HAP-1 (cell line): ENCODE data around the gene POU6F2.
A peak's percentile ranks its signal among the peaks of the same experiment; 100 is the strongest.

Experiments used
- DNase-seq, 2 experiments: peaks; one replicate each; pipeline ENCODE4 v3.0.0-alpha.2; 2016 to 2020; ENCODE audit warnings: low spot score in 2 of 2
- H3K27me3 ChIP-seq: fragments of 250-450 bp; sonication (Bioruptor Pico); 2 replicates; pipeline ENCODE4 v1.5.1; 2020; ENCODE audit warnings: low read depth, mild to moderate bottlenecking, moderate library complexity
- H3K36me3 ChIP-seq: fragments of 250-450 bp; sonication (Bioruptor Pico); replicated peaks from 2 replicates; pipeline ENCODE4 v1.5.1; 2020; ENCODE audit warnings: mild to moderate bottlenecking
- H3K4me1 ChIP-seq: fragments of 250-450 bp; sonication (Bioruptor Pico); 2 replicates; pipeline ENCODE4 v1.5.1; 2020; ENCODE audit warnings: mild to moderate bottlenecking
- H3K4me3 ChIP-seq: fragments of 250-450 bp; sonication (Bioruptor Pico); 2 replicates; pipeline ENCODE4 v1.5.1; 2020; ENCODE audit warnings: mild to moderate bottlenecking, moderate library complexity
- H3K9me3 ChIP-seq: fragments of 250-450 bp; sonication (Bioruptor Pico); 2 replicates; pipeline ENCODE4 v1.5.1; 2020; ENCODE audit warnings: mild to moderate bottlenecking, moderate library complexity
- in situ Hi-C: fragments of 300-500 bp; cut with MboI; formaldehyde crosslinking; loops from 3 replicates; pipeline ENCODE4 v1.14.3; 2020; ENCODE audit warnings: low sequenced_read_pairs, inconsistent platforms, mixed read lengths

The POU6F2 gene

GRCh38 chr7:39291628-39292410 is 314.1 kb downstream of the POU6F2 start:
- H3K36me3 ChIP-seq = no peaks in the 10 kb centered on the region
- no peak for DNase-seq
- H3K27me3 ChIP-seq = no peaks in the 10 kb centered on the region
- no peaks in the 10 kb centered on the region for H3K9me3 ChIP-seq
- H3K4me3 ChIP-seq = no peak overlapping the region
- no peaks in the 10 kb centered on the region for H3K4me1 ChIP-seq
- in situ Hi-C loops = no loop called here

GRCh38 chr7:39293056-39293823 is 315.5 kb downstream of the POU6F2 start:
- in situ Hi-C loops = no loop called here
- H3K27me3 ChIP-seq = no peaks in the 10 kb centered on the region
- H3K4me3 ChIP-seq = no peak overlapping the region
- no peaks in the 10 kb centered on the region for H3K9me3 ChIP-seq
- no peaks in the 10 kb centered on the region for H3K4me1 ChIP-seq
- H3K36me3 ChIP-seq = no peaks in the 10 kb centered on the region
- DNase-seq = no peak

DNA sequence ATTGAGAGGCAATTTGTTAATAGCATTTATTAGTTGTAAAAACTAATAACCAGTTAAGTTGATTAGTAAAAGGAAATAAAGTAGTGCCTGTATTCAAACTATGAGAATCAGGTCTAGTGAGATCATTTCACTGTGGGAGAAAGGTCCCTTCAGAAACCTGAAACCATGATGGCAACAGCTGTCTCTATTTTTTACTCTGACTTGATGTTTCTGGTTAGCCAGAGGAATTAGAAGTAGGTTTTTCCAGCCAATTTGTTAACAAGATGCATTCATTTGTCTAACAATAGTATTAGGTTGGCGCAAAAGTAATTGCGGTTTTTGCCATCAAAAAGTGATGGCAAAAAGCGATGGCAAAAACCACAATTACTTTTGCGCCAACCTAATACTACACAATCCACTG is 316.3 kb downstream of the POU6F2 start:
- in situ Hi-C loops = no loop called here
- no peak for DNase-seq

DNA sequence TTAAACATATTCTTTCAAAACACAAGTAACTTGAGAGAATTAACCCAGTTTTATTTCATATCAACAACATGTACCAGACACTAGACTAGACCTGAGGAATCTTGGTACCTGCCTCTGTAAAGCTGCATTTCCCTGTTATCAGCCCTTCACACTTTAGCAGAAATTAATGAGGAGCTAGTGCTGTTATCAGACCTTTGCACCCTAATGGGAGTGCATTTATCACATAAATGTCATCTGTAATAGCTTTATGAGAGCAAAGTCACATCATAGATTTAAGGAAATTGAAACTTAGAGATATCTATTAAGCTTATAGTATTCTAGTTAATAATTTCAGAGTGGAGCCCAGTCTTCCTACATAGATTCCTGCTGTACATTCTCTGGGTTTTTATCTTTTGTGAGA is 318.1 kb downstream of the POU6F2 start:
- Histone ChIP-seq H3K9me3 (no peaks in the 10 kb centered on the region), H3K4me1 (no peaks in the 10 kb centered on the region), H3K36me3 (no peaks in the 10 kb centered on the region), H3K4me3 (no peak overlapping the region), H3K27me3 (no peaks in the 10 kb centered on the region)
- no peak for DNase-seq
- in situ Hi-C loops = no loop called here

More for the DNA sequence above, 316.3 kb downstream of the POU6F2 start:
- Histone ChIP-seq H3K9me3 (no peaks in the 10 kb centered on the region), H3K27me3 (no peaks in the 10 kb centered on the region), H3K4me3 (no peak overlapping the region), H3K36me3 (no peaks in the 10 kb centered on the region), H3K4me1 (no peaks in the 10 kb centered on the region)

DNA sequence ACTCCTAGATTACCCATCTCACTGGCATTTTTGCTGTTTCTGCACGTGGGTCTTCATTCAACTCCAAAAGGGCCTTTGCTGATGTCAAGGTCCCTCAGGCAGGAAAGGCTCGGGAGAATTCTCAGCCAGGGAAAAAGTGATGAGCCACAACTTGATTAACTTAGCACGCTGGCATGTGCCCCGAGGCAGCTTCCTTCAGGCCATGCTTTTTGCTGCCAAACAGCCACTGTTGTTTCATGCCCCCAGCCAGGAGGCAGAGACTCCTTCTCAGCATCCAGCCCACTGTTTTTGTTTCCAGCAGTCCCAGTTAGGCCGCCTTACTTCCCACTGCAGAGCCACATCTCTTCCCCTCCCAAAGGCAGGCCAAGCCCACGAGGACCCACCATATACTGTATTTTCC is 322.0 kb downstream of the POU6F2 start:
- DNase-seq = no peak
- in situ Hi-C loops = no loop called here
- no peak overlapping the region for H3K4me3 ChIP-seq
- no peaks in the 10 kb centered on the region for H3K27me3 ChIP-seq
- H3K4me1 ChIP-seq = no peaks in the 10 kb centered on the region; the same call in 1 of the 2 replicates
- H3K9me3 ChIP-seq = no peaks in the 10 kb centered on the region
- no peaks in the 10 kb centered on the region for H3K36me3 ChIP-seq

DNA sequence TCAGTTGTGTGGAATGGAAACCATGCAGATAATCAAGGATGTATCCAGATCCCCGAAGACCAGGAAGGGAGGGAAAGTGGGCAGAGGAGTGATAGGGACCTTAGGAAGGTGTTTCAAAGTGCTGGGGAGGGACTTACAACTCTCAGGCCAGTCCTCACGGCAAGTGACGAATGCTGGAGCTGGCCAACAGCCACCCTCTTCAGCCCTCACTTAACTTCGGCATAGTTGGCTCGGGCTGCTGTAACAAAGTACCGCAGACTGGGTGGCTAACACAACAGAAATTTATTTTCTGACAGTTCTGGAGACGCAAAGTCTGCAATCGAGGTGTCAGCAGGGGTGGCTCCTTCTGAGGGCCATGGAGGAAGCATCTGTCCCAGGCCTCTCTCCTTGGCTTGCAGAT is 322.6 kb downstream of the POU6F2 start:
- in situ Hi-C loops = no loop called here
- DNase-seq = no peak
- no peak overlapping the region for H3K4me3 ChIP-seq
- H3K4me1 ChIP-seq = no peaks in the 10 kb centered on the region; the same call in 1 of the 2 replicates
- no peaks in the 10 kb centered on the region for H3K9me3 ChIP-seq
- no peaks in the 10 kb centered on the region for H3K27me3 ChIP-seq
- no peaks in the 10 kb centered on the region for H3K36me3 ChIP-seq

DNA sequence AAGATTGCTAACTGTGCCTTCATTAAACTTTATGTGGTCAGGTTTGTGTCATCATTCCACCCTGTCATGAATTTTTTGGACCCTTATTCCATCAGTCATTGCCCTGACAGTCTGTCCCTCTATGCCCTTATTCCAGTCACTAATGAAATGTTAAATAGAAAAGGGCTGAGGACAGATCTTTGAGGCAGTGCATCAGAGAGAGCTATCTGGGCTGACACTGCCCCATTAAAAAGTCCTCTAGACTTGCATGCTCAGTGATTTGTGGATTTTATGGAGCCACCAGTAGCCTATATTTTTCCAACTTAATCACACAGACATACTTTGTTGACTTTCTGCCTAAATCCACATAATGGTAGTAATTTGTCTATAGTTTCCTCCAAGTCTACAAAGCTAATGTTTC is 323.8 kb downstream of the POU6F2 start:
- H3K9me3 ChIP-seq = no peaks in the 10 kb centered on the region
- H3K36me3 ChIP-seq = no peaks in the 10 kb centered on the region
- H3K4me1 ChIP-seq = peaks cover 5% of the 10 kb centered on the region
- DNase-seq = no peak
- in situ Hi-C loops = no loop called here
- H3K4me3 ChIP-seq = no peak overlapping the region
- no peaks in the 10 kb centered on the region for H3K27me3 ChIP-seq

DNA sequence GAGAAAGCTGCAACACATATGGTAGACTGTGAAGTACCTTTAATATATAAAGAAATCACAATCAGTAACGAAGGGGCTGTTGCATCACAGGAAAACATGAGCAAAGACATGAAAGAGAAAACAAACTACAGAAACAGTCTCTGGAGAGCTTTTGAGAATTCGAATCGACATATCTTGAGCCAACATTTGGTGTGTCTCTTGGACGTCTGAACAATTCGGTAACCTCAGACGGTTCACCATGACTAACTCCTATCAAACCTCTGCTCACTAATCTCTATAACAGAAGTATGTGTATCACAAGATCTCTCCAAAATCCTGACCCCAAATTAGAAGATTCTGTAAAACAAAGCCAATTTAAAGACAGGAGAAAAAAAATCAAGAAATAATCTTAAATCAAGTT is 326.5 kb downstream of the POU6F2 start:
- no peak overlapping the region for H3K4me3 ChIP-seq
- in situ Hi-C loops = no loop called here
- no peaks in the 10 kb centered on the region for H3K36me3 ChIP-seq
- no peaks in the 10 kb centered on the region for H3K9me3 ChIP-seq
- DNase-seq = no peak
- H3K4me1 ChIP-seq = peaks cover 5% of the 10 kb centered on the region
- no peaks in the 10 kb centered on the region for H3K27me3 ChIP-seq

- Histone ChIP-seq H3K9me3 (no peaks in the 10 kb centered on the region), H3K4me3 (no peak overlapping the region), H3K27me3 (no peaks in the 10 kb centered on the region), H3K36me3 (no peaks in the 10 kb centered on the region), H3K4me1 (peaks cover 9% of the 10 kb centered on the region)
- in situ Hi-C loops = no loop called here
- DNase-seq = no peak
Observed at GRCh38 chr7:39304668-39305405, 327.1 kb downstream of the POU6F2 start.

DNA sequence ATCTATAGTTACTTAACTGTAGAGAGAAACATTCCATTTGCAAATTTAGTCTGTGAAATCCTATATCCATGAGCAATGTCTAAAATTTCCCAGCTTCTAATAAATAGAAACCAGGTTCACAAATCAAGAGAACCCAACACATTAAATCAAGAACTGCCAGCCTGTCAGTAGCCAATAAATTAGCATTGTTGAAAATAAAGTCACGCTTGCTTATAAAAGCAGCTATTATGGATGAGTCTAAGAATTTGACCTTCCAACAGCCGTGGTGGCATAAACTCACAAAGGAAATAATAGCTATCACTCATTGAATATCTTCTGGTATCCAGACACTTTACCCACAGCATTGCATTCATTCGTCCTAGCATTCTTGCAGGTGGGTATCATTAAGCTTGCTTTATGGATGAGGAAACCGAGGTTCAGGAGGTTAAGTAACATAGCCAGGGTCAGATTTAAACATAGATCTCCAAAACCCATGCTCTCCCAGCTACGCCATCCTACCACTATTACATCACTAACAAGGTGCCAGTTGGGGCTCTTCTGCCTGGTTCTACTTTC is 328.4 kb downstream of the POU6F2 start:
- Histone ChIP-seq H3K9me3 (no peaks in the 10 kb centered on the region), H3K36me3 (no peaks in the 10 kb centered on the region), H3K4me1 (peaks cover 15% of the 10 kb centered on the region), H3K4me3 (no peak overlapping the region), H3K27me3 (no peaks in the 10 kb centered on the region)
- in situ Hi-C loops = no loop called here
- DNase-seq = no peak

GRCh38 chr7:39310699-39311098 is 333.0 kb downstream of the POU6F2 start:
- H3K27me3 ChIP-seq = no peaks in the 10 kb centered on the region
- DNase-seq = peak; percentile 15 to 34
- H3K4me1 ChIP-seq = peaks cover 21% of the 10 kb centered on the region
- in situ Hi-C loops = no loop called here
- H3K9me3 ChIP-seq = no peaks in the 10 kb centered on the region
- no peaks in the 10 kb centered on the region for H3K36me3 ChIP-seq
- no peak overlapping the region for H3K4me3 ChIP-seq

DNA sequence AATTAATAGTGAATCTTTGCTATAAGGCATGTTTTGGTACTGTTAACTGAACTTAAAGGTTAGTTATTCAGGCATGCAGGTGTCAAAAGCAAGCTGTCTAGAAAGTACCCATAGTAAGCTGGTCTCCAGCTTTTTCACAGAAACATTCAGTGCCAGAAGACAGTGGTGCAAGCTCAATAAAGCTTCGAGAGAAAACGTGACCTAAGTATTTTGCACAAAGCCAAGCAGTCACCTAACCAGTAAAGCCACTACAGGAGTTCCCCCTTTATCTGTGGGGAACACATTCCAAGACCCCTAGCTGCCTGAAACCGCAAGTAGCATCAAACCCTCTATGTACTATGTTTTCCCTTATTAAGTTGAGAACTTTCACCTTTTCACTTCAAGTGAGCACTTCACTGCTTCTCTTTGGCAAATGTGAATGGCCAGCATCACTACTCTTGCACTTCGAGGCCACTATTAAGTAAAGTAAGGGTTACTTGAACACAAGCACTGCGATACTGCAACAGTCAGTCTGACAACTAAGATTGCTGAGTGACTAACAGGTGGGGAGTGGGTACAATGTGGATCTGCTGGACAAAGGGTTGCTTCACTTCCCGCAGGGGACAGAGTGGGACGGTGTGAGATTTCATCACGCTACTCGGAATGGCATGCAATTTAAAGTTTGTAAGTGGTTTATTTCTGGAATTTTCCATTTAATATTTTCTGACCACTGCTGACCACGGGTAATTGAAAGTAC is 334.7 kb downstream of the POU6F2 start:
- no peaks in the 10 kb centered on the region for H3K9me3 ChIP-seq
- H3K27me3 ChIP-seq = no peaks in the 10 kb centered on the region
- no peak for DNase-seq
- H3K4me3 ChIP-seq = no peak overlapping the region
- in situ Hi-C loops = no loop called here
- peaks cover 16% of the 10 kb centered on the region for H3K4me1 ChIP-seq
- H3K36me3 ChIP-seq = no peaks in the 10 kb centered on the region

- DNase-seq = no peak
- Histone ChIP-seq H3K27me3 (no peaks in the 10 kb centered on the region), H3K4me3 (no peak overlapping the region), H3K36me3 (no peaks in the 10 kb centered on the region), H3K9me3 (no peaks in the 10 kb centered on the region), H3K4me1 (peaks cover 16% of the 10 kb centered on the region)
- in situ Hi-C loops = no loop called here
Observed at GRCh38 chr7:39313376-39313775, 335.7 kb downstream of the POU6F2 start.
